GM18498 (cell line): ENCODE results near the gene ANXA1.
"Not testable (repeated sequence)": the region's sequence is repeated elsewhere in the genome, so short reads cannot be mapped to it uniquely, and the experiment has no call there.

Experiments
- ATAC-seq: cut with Tn5 transposase; IDR thresholded peaks from one replicate; pipeline ENCODE4 v1.9.1; 2021; ENCODE audit warnings: mild to moderate bottlenecking, moderate library complexity; ENCODE audit not compliant: unreplicated experiment

Gene ANXA1

GRCh38 chr9:73165911-73166310 lies 14.2 kb downstream of the ANXA1 start:
- ATAC-seq, result no peak

GRCh38 chr9:73166468-73166867 lies 14.8 kb downstream of the ANXA1 start:
- no peak for ATAC-seq

GRCh38 chr9:73167614-73168013 lies 15.9 kb downstream of the ANXA1 start:
- ATAC-seq, result peak; percentile 45

GRCh38 chr9:73168298-73168934 lies 16.8 kb downstream of the ANXA1 start:
- no peak for ATAC-seq

GRCh38 chr9:73170185-73170957 lies 18.7 kb downstream of the ANXA1 start:
- no peak for ATAC-seq

- no peak for ATAC-seq
Observed at GRCh38 chr9:73172901-73173215, 21.2 kb downstream of the ANXA1 start.

- no peak for ATAC-seq
Observed at GRCh38 chr9:73173557-73174329, 22.1 kb downstream of the ANXA1 start.

- no peak for ATAC-seq
Observed at GRCh38 chr9:73174330-73174980, 22.8 kb downstream of the ANXA1 start.

- ATAC-seq, result no peak
Observed at GRCh38 chr9:73176450-73176875, 24.8 kb downstream of the ANXA1 start.

- no peak for ATAC-seq
Observed at GRCh38 chr9:73178044-73178443, 26.4 kb downstream of the ANXA1 start.

GRCh38 chr9:73179589-73179988 lies 27.9 kb downstream of the ANXA1 start:
- ATAC-seq, result no peak

GRCh38 chr9:73180403-73180802 lies 28.7 kb downstream of the ANXA1 start:
- ATAC-seq, result no peak

- no peak for ATAC-seq
Observed at GRCh38 chr9:73182928-73183327, 31.3 kb downstream of the ANXA1 start.

- ATAC-seq, result no peak
Observed at GRCh38 chr9:73183428-73183827, 31.8 kb downstream of the ANXA1 start.

- ATAC-seq, result no peak
Observed at GRCh38 chr9:73183917-73184861, 32.5 kb downstream of the ANXA1 start.

GRCh38 chr9:73191109-73191508 lies 39.4 kb downstream of the ANXA1 start:
- ATAC-seq, result not testable (repeated sequence)

- ATAC-seq, result no peak
Observed at GRCh38 chr9:73194284-73194683, 42.6 kb downstream of the ANXA1 start.

GRCh38 chr9:73199448-73199847 lies 47.8 kb downstream of the ANXA1 start:
- no peak for ATAC-seq

- ATAC-seq, result no peak
Observed at GRCh38 chr9:73199886-73200285, 48.2 kb downstream of the ANXA1 start.
